ENCODE measurements around the gene FGF11.

Gene FGF11

GRCh38 chr17:7439462-7440112, at the start of gene FGF11:
Gene FGF11, plus strand, starts transcription at chr17:7439512. Its CDS starts 109 bp downstream, at chr17:7439621.
- DNase-seq: no peak

GRCh38 chr17:7389924-7390910, 49.1 kb upstream of the FGF11 start:
- DNase-seq: no peak

- DNase-seq: no peak
Measured at GRCh38 chr17:7391307-7391706, 48.0 kb upstream of the FGF11 start.

- DNase-seq: no peak
Measured at GRCh38 chr17:7392696-7393612, 46.4 kb upstream of the FGF11 start.

- DNase-seq: peak; percentile 51
Measured at GRCh38 chr17:7393613-7394451, 45.5 kb upstream of the FGF11 start.

GRCh38 chr17:7394452-7395191, 44.7 kb upstream of the FGF11 start, which contains the start of gene PLSCR3:
Gene PLSCR3, minus strand, starts transcription at chr17:7394525. Its CDS starts 415 bp downstream, at chr17:7394110.
- peak; percentile 77 for DNase-seq

GRCh38 chr17:7396147-7396546, 43.2 kb upstream of the FGF11 start:
- DNase-seq: no peak

- no peak for DNase-seq
Measured at GRCh38 chr17:7398612-7399011, 40.7 kb upstream of the FGF11 start.

- no peak for DNase-seq
Measured at GRCh38 chr17:7403043-7403726, 36.1 kb upstream of the FGF11 start.

- DNase-seq: no peak
Measured at GRCh38 chr17:7403727-7403976, 35.7 kb upstream of the FGF11 start.

GRCh38 chr17:7403977-7404736, 35.2 kb upstream of the FGF11 start, which contains the start of gene TMEM256:
Gene TMEM256, minus strand, starts transcription at chr17:7404097. Its CDS starts 13 bp downstream, at chr17:7404084.
- peak; percentile 96 for DNase-seq

- peak; percentile 61 for DNase-seq
Measured at GRCh38 chr17:7404737-7405349, 34.5 kb upstream of the FGF11 start.

- no peak for DNase-seq
Measured at GRCh38 chr17:7405350-7406234, 33.7 kb upstream of the FGF11 start.

- DNase-seq: no peak
Measured at GRCh38 chr17:7406235-7406825, 33.0 kb upstream of the FGF11 start.

- DNase-seq: no peak
Measured at GRCh38 chr17:7407082-7407481, 32.2 kb upstream of the FGF11 start.

- no peak for DNase-seq
Measured at GRCh38 chr17:7407485-7408251, 31.6 kb upstream of the FGF11 start, which contains the start of gene NLGN2. Gene NLGN2, plus strand, starts transcription at chr17:7407845. Its CDS starts 411 bp downstream, at chr17:7408256.

GRCh38 chr17:7408252-7408727, 31.0 kb upstream of the FGF11 start:
- DNase-seq: peak; percentile 21

Data from stimulated activated CD4-positive, alpha-beta T cell treated with anti-CD3 and anti-CD28 coated beads, Interleukin-1b, Interleukin-23, amount 100 ng/mL, for 48 hours (primary cell).